Mucosa of descending colon (tissue), 3 donors: ENCODE results near the gene CTBP2. TPM values are rescaled to one million over a fixed set of nuclear protein-coding genes. Genes with fewer than 3 reads are reported as not detected.

Experiments used
- ATAC-seq: fragments of 200-7000 bp; cut with Tn5 transposase; one replicate; pipeline ENCODE4 v1.9.1; 2020; ENCODE audit warnings: mild to moderate bottlenecking, moderate library complexity
- DNase-seq, 3 donors: peaks; one replicate each; pipeline ENCODE4 v3.0.0-alpha.2; 2020
- H3K36me3 ChIP-seq: fragments of 200-600 bp; one replicate; pipeline ENCODE4 v1.8.0; 2021; ENCODE audit warnings: low read depth, mild to moderate bottlenecking
- H3K4me1 ChIP-seq: fragments of 200-600 bp; one replicate; pipeline ENCODE4 v1.8.0; 2021; ENCODE audit warnings: low read depth, mild to moderate bottlenecking
- H3K4me3 ChIP-seq: fragments of 200-600 bp; one replicate; pipeline ENCODE4 v1.8.0; 2021; ENCODE audit warnings: mild to moderate bottlenecking
- H3K9me3 ChIP-seq: fragments of 200-600 bp; one replicate; pipeline ENCODE4 v1.8.0; 2021; ENCODE audit warnings: mild to moderate bottlenecking
- intact Hi-C, 2 donors: fragments of 100-400 bp; cut with DNase I in 1 of 2; cut with micrococcal nuclease in 1 of 2; formaldehyde crosslinking; loops; one replicate each; pipeline versions ENCODE4 v1.11.0 to v1.11.1; 2022; cut with DNase I, micrococcal nuclease
- total RNA-seq, 3 donors: library from RNA; stranded (reverse); fragmentation: NEBNext Ultra II Directional in 2 of 3; extraction: Animal tissue kit (Norgen Biotek cat#: 25700) in 2 of 3; gene quantifications; one replicate each; pipeline versions ENCODE4 v1.2.1 to v1.2.4, GENCODE V29; 2021 to 2023
- TF ChIP-seq, protein P1 (sequence below): fragments of 200-600 bp; IDR thresholded peaks from one replicate; pipeline ENCODE4 v1.8.0; 2022; ENCODE audit warnings: antibody characterized with exemption, mild to moderate bottlenecking
- donor health status: DM: no; HTN: no; CAD: no; lungs with moderate emphysema.
- donor health status: DM: no; HTN: no; CAD: no.
- donor health status: DM: no; HTN: yes; CAD: no.

CTBP2 gene
- total RNA-seq, 3 donors from 2014 or later = 109 to 137 (median 121) TPM

DNA sequence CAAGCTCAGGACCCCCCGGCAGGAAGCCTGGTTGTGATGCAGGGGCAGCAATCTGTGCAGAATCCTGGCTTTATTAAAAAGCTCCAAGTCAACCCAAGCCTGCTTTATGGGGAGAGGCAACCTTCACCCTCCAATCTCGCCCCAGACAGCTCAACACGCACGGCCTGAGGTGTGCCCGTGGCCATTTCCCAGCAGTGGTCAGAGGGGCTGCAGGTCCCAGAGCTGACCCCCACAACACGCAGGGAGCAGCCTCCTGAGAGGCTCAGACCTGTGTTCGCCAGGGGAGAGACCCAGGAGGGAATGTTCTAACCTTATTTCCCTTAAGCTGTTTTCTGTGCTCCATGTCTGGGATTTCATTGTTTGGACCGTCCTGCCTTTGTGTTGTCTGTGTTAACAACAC lies 108.2 kb downstream of the CTBP2 start:
- TF ChIP-seq, protein P1, sequence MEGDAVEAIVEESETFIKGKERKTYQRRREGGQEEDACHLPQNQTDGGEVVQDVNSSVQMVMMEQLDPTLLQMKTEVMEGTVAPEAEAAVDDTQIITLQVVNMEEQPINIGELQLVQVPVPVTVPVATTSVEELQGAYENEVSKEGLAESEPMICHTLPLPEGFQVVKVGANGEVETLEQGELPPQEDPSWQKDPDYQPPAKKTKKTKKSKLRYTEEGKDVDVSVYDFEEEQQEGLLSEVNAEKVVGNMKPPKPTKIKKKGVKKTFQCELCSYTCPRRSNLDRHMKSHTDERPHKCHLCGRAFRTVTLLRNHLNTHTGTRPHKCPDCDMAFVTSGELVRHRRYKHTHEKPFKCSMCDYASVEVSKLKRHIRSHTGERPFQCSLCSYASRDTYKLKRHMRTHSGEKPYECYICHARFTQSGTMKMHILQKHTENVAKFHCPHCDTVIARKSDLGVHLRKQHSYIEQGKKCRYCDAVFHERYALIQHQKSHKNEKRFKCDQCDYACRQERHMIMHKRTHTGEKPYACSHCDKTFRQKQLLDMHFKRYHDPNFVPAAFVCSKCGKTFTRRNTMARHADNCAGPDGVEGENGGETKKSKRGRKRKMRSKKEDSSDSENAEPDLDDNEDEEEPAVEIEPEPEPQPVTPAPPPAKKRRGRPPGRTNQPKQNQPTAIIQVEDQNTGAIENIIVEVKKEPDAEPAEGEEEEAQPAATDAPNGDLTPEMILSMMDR = no peak
- H3K4me1 ChIP-seq = peaks cover 23% of the 10 kb centered on the region
- no peak for DNase-seq
- intact Hi-C loops = loop anchor here in 1 of 2 donors (10.0 kb wide), 1 partner anchor 93 kb away; no protein-coding TSS in a partner anchor
- H3K4me3 ChIP-seq = no peak overlapping the region
- no peaks in the 10 kb centered on the region for H3K9me3 ChIP-seq
- H3K36me3 ChIP-seq = no peaks in the 10 kb centered on the region
- no peak for ATAC-seq

DNA sequence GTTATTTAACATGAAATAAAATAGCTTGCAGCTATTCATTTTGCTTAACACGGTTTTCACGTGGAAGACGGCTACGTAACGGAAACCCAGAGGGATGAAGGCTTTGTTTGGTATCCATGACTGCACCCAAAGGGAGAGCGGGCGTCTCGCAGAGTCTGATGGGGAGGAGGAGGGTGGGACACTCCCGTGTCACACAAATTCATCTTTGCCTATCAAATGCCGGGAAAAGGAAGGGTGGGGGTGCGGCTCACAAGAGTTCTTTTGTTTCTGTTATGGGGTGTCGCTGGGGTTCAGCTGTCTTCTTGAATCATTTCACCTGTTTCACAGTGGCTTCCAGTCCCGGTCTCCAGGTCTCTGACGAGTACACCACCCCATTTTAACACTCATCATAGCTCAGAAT lies 110.0 kb downstream of the CTBP2 start:
- H3K4me1 ChIP-seq = peaks cover 19% of the 10 kb centered on the region
- DNase-seq = no peak
- TF ChIP-seq, protein P1 = no peak
- no peaks in the 10 kb centered on the region for H3K36me3 ChIP-seq
- intact Hi-C loops = loop anchor here in 1 of 2 donors (10.0 kb wide), 1 partner anchor 94 kb away; no protein-coding TSS in a partner anchor
- no peak for ATAC-seq
- H3K9me3 ChIP-seq = no peaks in the 10 kb centered on the region
- H3K4me3 ChIP-seq = no peak overlapping the region

DNA sequence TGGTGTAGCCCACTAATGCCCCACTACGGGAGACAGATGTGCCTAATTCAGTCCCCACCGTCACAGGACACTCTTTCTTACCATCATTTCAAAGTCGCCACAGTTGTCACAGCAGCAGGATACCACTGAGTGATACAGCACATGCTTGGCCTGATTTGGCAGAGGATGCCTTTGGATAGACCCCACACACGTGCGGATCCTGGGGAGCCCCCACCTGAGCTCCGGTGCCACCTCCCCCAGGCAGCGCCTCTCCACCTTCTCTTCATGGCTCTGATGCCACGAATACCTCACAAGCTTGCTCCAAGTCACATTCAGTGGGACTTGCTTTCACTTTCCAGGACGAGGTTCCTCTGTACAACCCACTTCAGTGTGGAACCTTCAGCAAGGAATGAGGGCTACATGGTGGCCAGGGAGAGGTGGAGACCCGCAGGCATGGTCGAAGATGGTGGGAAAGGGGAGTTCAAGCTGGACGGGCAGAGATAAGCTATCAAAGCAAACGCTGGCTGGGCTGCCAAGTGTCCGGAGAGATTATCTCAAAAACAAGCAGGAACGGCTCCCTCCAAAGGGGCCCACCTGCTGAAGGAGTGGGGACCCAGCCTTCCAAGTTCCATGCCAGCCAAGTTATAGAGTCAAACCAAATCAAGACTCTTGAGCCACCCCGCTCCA lies 111.0 kb downstream of the CTBP2 start:
- Histone ChIP-seq H3K4me1 (peaks cover 26% of the 10 kb centered on the region), H3K36me3 (no peaks in the 10 kb centered on the region), H3K9me3 (no peaks in the 10 kb centered on the region), H3K4me3 (no peak overlapping the region)
- intact Hi-C loops = no loop called here
- TF ChIP-seq, protein P1 = no peak
- ATAC-seq (no peak), DNase-seq (peak in 1 of 3 donors; percentile 11)

DNA sequence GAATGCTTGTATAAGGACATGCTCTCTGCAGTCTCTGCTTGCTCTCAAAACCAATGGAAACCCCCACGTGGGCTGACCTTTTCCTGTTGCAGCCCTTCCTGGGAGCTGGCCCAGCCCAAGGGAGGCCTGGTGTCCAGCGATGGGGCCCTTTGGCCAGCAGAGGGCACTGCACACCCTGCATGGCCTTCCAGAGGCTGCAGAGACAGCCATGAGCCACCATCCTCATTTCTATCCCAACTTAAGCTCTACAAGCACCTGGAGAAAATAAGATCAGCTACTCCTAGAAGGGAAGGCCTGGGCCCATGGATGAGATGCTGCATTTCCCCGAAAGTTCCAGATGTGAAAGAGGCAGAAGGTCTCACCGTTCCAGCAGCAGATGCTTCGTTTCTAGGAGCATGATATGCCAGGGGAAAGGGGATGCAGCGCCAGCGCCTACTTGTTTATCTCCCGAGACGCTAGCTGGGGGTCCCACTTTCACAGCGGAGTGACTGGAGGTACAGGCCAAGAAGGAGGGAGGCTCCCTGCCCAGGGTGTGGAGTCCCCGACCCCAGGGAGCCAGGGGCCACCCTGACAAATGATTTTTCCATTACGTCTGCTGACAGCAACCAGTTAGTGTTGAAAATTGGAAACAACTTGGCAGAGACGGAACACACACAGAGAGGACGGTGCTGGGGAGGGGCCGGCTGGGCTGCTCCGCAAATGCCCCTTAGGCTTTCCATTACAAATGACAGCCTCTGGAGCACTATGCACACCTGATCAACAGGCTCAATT lies 112.1 kb downstream of the CTBP2 start:
- intact Hi-C loops = no loop called here

DNA sequence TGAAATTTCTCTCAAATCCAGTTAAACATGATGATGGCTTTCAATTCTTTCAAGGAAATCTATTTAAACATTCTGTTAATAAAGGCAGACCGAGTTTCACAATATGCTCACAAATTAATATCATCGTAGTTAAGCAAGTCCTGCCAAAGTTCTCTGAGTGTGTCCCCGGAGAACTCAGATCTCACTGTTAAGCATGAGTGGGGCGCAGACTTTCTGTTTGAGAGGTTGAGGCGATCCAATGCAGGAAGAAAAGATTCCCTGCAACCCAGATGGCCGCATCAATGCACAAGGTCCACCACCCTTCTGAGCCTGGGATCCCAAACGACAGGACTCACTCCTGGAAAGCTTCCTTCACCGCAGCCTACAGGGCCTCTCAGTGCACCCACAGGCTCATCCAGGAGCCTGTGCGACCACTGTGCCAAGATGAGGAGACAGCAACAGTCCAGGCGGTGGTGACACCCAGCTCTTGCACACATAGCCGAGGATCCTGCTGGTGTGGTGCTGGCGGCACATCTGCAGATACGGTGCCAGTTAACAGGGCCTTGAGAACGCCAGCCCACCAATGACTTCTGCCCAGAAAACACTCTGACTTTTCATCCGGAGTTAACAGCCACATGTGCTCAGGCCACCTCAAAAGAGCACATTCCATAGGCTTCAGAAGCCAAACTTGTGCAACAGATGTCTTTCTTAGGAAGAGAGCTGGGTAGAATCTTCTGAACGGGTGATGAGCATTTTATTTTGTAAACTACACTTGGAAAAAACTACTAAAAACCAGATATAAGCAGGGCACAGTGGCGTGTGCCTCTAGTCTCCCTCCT lies 116.3 kb downstream of the CTBP2 start:
- peaks cover 36% of the 10 kb centered on the region for H3K4me1 ChIP-seq
- ATAC-seq (no peak), DNase-seq (peak in 1 of 3 donors; percentile 22)
- no peaks in the 10 kb centered on the region for H3K36me3 ChIP-seq
- H3K9me3 ChIP-seq = no peaks in the 10 kb centered on the region
- intact Hi-C loops = no loop called here
- no peak overlapping the region for H3K4me3 ChIP-seq
- TF ChIP-seq, protein P1 = no peak

More for the DNA sequence above, 112.1 kb downstream of the CTBP2 start:
- Histone ChIP-seq H3K4me3 (no peak overlapping the region), H3K4me1 (peaks cover 30% of the 10 kb centered on the region), H3K9me3 (no peaks in the 10 kb centered on the region), H3K36me3 (no peaks in the 10 kb centered on the region)
- ATAC-seq (peak; percentile 86), DNase-seq (peak; percentile 85 to 91 (median 90))
- TF ChIP-seq, protein P1 = peak; percentile 95
